ENCODE data around the gene ZNF334. TPM values are rescaled to one million over a fixed set of nuclear protein-coding genes. Genes with fewer than 3 reads are reported as not detected.

ZNF334 gene
- total and polyA plus RNA-seq, 2 donors = 2.6 to 20.5 TPM

DNA sequence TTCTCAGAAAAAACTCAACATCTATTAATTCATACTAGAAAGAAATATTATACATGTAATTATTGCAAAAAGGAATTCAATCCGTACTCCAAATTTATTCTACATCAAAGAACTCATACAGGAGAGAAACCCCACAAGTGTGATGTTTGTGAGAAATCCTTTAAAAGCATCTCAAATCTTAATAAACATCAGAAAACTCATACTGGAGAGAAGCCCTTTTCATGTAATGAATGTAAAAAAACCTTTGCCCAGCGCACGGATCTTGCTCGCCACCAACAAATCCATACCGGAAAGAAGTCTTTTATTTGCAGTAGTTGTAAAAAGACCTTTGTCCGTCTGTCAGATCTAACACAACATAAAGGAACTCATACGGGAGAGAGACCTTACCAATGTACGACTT is 22.0 kb downstream of the ZNF334 start:
- WGBS = 90% methylated on average over 8 of the region's 8 CpGs
- no peaks in the 10 kb centered on the region for H3K36me3 ChIP-seq (ENCODE audit: insufficient read depth)
- no peak overlapping the region for H3K4me3 ChIP-seq (ENCODE audit: low read depth, low read length)
- H3K4me1 ChIP-seq (ENCODE audit: insufficient read depth) = no peaks in the 10 kb centered on the region
- DNase-seq (ENCODE audit: extremely low spot score) = no peak
- H3K27ac ChIP-seq (ENCODE audit: low read depth) = no peak overlapping the region

DNA sequence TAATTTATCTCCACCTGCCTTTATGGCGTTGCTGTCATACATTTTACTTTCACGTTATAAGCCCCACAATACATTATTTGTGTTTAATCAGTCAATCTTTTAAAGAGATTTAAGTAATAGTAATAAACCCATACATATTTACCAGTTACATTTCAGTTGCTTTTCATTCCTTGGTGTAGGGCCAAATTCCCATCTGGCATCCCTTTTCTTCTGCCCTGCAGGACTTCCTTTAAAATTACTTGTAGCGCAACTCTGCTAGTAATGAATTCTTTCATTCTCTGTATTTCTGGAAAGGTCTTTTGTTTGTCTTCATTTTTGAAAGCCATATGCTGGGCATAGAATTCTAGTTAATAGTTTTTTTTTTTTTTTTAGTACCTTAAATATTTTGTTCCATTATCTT is 24.9 kb downstream of the ZNF334 start:
- Histone ChIP-seq H3K4me3 (ENCODE audit: low read depth, low read length) (no peak overlapping the region), H3K27ac (ENCODE audit: low read depth) (no peak overlapping the region), H3K4me1 (ENCODE audit: insufficient read depth) (no peaks in the 10 kb centered on the region), H3K36me3 (ENCODE audit: insufficient read depth) (no peaks in the 10 kb centered on the region)
- 73% methylated on average over 3 of the region's 3 CpGs for WGBS
- DNase-seq (ENCODE audit: extremely low spot score) = no peak

DNA sequence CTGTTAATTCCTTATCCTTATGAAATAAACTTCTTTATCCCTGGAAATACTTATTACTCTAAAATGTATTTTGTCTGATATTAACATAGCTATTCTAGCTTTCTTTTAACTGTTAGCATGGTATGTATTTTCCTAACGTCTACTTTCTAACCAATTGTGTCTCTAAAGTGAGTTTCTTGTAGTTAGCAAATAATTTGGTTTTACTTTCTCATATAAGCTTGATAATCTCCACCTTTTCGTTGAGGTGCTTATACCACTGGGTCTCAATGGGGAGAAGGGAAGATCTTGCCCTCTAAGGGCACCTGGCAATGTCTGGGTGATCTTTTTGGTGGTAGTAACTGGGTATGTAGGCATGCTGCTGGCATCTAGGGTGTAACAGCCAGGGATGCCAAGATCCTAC is 25.7 kb downstream of the ZNF334 start:
- DNase-seq (ENCODE audit: extremely low spot score) = no peak
- H3K36me3 ChIP-seq (ENCODE audit: insufficient read depth) = no peaks in the 10 kb centered on the region
- H3K4me3 ChIP-seq (ENCODE audit: low read depth, low read length) = no peak overlapping the region
- no peaks in the 10 kb centered on the region for H3K4me1 ChIP-seq (ENCODE audit: insufficient read depth)
- H3K27ac ChIP-seq (ENCODE audit: low read depth) = no peak overlapping the region
- 74% methylated on average over 2 of the region's 2 CpGs for WGBS

DNA sequence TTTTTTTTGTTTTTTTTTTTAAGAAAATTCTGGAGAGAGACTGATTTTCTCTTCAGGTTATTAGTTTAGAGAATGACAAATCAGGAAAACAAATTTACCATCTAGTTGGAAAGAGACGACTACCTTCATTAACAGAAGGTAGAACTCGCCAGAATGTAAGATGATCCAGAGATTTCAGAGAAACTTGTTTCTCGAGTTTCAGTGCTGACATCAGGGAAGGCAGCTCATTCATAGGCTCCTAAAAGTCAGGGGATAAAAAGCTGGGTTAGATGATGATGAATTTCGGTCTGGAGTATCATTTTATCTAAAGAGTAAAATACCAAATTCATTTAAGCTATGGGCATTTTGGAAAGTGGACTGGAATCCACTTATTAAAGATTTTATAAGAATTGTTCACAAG is 27.9 kb downstream of the ZNF334 start:
- Histone ChIP-seq H3K27ac (ENCODE audit: low read depth) (no peak overlapping the region), H3K4me1 (ENCODE audit: insufficient read depth) (no peaks in the 10 kb centered on the region), H3K36me3 (ENCODE audit: insufficient read depth) (no peaks in the 10 kb centered on the region), H3K4me3 (ENCODE audit: low read depth, low read length) (no peak overlapping the region)
- 36% methylated on average over 4 of the region's 4 CpGs for WGBS
- no peak for DNase-seq (ENCODE audit: extremely low spot score)

DNA sequence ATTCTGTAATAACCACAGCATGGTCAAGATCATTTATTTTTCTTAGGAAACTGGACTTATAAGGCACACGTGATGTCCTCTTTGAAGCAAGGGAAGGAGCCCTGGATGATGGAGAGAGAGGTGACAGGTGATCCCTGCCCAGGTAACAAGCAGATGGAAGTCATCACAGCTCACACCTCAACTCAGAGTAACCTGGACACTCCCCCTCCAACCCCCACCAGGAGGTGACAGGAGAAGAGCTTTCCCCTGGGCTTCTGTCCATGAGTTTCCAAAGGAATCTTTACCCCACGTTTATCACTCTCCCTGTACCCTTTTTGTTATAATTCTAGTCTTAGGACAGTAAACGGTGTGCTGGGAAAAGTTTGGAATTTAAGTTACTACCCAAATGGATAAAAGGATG is 28.4 kb downstream of the ZNF334 start:
- H3K4me3 ChIP-seq (ENCODE audit: low read depth, low read length) = no peak overlapping the region
- WGBS = 60% methylated on average over 3 of the region's 3 CpGs
- H3K27ac ChIP-seq (ENCODE audit: low read depth) = no peak overlapping the region
- no peak for DNase-seq (ENCODE audit: extremely low spot score)
- H3K4me1 ChIP-seq (ENCODE audit: insufficient read depth) = no peaks in the 10 kb centered on the region
- no peaks in the 10 kb centered on the region for H3K36me3 ChIP-seq (ENCODE audit: insufficient read depth)

DNA sequence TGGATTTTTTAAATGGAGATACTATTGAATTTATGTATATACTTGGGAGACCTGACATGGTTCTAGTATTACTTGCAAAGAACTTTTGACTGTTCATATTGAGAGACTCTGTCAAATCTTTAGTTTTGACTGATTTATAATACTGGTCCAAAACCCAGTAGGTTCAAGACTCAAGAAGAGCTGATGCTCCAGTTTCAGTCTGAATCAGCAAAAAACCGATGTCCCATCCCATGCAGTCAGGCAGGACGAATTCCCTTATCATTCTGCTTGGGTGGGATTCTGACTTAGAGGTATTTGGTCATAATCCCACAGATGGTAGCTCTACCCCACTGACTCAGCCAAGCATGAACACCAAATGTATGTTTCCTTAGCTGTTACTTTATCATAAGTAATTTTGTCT is 29.5 kb downstream of the ZNF334 start:
- no peak overlapping the region for H3K4me3 ChIP-seq (ENCODE audit: low read depth, low read length)
- 68% methylated on average over 2 of the region's 2 CpGs for WGBS
- DNase-seq (ENCODE audit: extremely low spot score) = no peak
- H3K27ac ChIP-seq (ENCODE audit: low read depth) = no peak overlapping the region
- H3K36me3 ChIP-seq (ENCODE audit: insufficient read depth) = no peaks in the 10 kb centered on the region
- no peaks in the 10 kb centered on the region for H3K4me1 ChIP-seq (ENCODE audit: insufficient read depth)

DNA sequence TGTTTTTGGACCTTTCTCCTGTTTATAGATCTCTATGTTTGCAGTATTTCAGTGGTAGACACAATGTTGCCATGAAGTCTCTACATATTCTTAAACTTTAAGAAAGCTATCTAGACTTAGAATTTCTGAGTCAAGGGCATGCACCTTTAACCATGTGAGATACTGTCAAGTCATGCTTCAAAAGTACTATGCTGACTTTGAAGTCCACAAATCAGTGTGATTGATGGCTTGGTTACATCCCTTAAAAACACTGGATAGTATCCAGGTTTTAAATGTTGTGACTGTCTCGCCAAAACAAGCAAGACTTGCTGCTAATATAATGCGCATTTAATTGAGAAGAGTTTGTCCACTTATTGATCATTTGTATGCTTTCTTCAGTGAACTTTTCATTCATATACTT is 30.5 kb downstream of the ZNF334 start:
- DNase-seq (ENCODE audit: extremely low spot score) = no peak
- 91% methylated on average over 2 of the region's 2 CpGs for WGBS
- H3K4me1 ChIP-seq (ENCODE audit: insufficient read depth) = no peaks in the 10 kb centered on the region
- no peak overlapping the region for H3K4me3 ChIP-seq (ENCODE audit: low read depth, low read length)
- no peaks in the 10 kb centered on the region for H3K36me3 ChIP-seq (ENCODE audit: insufficient read depth)
- no peak overlapping the region for H3K27ac ChIP-seq (ENCODE audit: low read depth)

DNA sequence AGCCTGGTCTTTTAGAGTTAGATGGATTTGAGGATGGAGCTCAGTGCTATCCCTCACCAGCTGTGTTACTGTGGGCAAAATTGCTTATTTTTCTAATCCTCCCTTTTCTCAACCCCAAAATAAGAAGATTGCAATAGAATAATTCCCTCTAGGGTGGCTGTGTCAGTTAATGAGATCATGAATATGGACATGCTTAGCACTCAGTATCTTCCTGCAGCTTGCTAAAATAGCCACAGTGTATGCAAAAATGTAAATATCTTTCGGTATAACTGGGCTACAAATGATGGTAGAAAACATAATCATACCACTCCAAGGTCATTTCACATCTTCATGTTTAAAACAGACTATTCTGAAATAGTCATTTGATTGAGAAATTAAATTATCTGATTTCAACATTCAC is 35.7 kb downstream of the ZNF334 start:
- H3K36me3 ChIP-seq (ENCODE audit: insufficient read depth) = no peaks in the 10 kb centered on the region
- no peak overlapping the region for H3K4me3 ChIP-seq (ENCODE audit: low read depth, low read length)
- no peak overlapping the region for H3K27ac ChIP-seq (ENCODE audit: low read depth)
- H3K4me1 ChIP-seq (ENCODE audit: insufficient read depth) = no peaks in the 10 kb centered on the region
- no peak for DNase-seq (ENCODE audit: extremely low spot score)
- WGBS = 76% methylated on average over 1 of the region's 1 CpG

DNA sequence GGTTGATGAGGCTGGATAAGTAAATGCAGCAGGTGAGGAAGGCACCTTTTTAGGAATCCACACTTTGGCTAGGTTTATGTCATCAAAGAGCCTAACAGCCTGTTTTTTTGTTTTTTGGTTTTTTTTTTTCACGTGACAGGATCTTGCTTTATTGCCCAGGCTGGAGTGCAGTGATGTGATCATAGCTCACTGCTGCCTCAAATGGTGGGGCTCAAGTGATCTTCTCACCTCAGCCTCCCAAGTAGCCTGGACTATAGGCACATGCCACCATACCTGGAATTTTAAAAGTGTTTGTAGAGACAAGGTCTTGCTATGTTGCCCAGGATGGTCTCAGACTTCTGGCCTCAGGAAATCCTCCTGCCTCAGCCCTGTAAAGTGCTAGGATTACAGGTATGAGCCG is 36.1 kb downstream of the ZNF334 start:
- Histone ChIP-seq H3K4me3 (ENCODE audit: low read depth, low read length) (no peak overlapping the region), H3K4me1 (ENCODE audit: insufficient read depth) (no peaks in the 10 kb centered on the region), H3K36me3 (ENCODE audit: insufficient read depth) (no peaks in the 10 kb centered on the region), H3K27ac (ENCODE audit: low read depth) (no peak overlapping the region)
- no peak for DNase-seq (ENCODE audit: extremely low spot score)
- WGBS = 82% methylated on average over 2 of the region's 2 CpGs

DNA sequence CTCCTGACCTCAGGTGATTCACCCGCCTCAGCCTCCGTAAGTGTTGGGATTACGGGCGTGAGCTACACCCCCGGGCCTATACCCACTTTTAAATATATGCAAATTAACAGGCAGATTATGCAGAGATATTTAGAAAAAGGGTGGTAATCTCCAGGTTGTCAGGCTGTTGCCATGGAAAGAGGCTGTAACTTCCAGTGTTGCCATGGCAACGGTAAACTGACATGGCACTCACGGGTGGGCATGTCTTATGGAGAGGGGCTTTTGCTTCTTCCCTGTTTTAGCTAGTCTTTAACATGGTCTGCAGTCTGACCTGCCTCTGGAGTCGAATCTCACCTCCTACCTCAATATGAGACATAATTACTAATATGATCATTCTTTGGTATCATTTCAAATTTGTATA is 44.9 kb downstream of the ZNF334 start:
- no peak overlapping the region for H3K4me3 ChIP-seq (ENCODE audit: low read depth, low read length)
- DNase-seq (ENCODE audit: extremely low spot score) = no peak
- H3K36me3 ChIP-seq (ENCODE audit: insufficient read depth) = no peaks in the 10 kb centered on the region
- no peak overlapping the region for H3K27ac ChIP-seq (ENCODE audit: low read depth)
- 87% methylated on average over 8 of the region's 8 CpGs for WGBS
- H3K4me1 ChIP-seq (ENCODE audit: insufficient read depth) = no peaks in the 10 kb centered on the region

DNA sequence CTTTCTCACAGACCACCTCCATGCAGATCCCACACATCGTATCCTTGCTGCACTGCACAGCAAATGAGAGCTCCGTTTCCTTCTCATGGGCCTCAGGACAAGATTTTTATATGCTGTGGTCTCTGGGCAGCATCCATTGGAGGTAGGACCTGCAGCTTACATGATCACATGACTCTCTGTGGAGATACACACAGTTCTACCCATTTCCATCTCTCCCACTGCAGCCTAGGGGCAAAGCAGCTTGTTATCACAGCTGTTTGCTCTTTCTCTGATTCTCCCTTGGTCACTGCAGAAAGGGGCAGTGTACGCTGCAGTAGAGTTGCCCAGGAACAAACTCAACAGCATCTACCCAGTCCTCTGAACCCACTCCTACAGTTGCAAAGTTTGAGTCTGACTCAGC is 48.9 kb downstream of the ZNF334 start:
- DNase-seq (ENCODE audit: extremely low spot score) = no peak
- Histone ChIP-seq H3K4me3 (ENCODE audit: low read depth, low read length) (no peak overlapping the region), H3K4me1 (ENCODE audit: insufficient read depth) (no peaks in the 10 kb centered on the region), H3K27ac (ENCODE audit: low read depth) (no peak overlapping the region), H3K36me3 (ENCODE audit: insufficient read depth) (no peaks in the 10 kb centered on the region)
- 67% methylated on average over 3 of the region's 3 CpGs for WGBS

DNA sequence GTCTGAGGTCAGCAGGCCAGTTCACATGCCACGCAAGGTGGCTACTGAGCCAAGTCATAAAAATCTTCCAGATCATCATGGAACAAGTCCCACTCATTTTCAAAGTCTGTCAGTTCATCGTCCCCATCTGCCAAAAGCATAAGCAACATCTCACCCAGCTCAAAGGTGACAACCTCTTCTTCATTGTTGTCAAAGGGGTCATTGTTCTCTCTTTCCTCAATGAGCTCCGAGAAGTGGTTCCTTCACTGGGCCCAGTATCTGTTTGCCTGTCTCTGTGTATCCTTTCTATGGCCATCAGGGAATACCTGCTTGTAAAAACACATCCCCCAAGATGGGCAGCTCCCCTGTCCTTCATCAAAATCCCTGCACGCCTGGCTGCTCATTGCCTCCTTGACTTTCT is 49.5 kb downstream of the ZNF334 start:
- Histone ChIP-seq H3K36me3 (ENCODE audit: insufficient read depth) (no peaks in the 10 kb centered on the region), H3K27ac (ENCODE audit: low read depth) (no peak overlapping the region), H3K4me3 (ENCODE audit: low read depth, low read length) (no peak overlapping the region), H3K4me1 (ENCODE audit: insufficient read depth) (no peaks in the 10 kb centered on the region)
- 83% methylated on average over 4 of the region's 4 CpGs for WGBS
- DNase-seq (ENCODE audit: extremely low spot score) = no peak

DNA sequence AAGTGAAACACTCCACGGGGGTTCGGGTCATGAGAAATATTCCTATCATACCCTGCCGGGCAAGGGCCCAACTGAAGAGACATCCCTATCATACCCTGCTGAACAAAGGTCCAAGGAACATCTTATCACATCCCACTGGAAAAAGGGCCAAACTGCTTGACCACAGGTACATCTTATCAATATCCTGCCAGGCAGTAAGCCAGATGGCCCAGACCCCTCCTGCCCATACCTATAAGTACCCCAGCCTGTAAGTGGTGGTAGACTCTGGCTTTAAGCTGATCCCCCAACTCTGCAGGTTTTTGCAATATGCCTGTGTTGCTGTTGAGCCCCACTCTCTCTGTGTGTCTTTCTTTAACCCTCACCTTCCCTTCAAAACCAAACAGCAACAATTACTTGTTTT is 51.6 kb downstream of the ZNF334 start:
- Histone ChIP-seq H3K36me3 (ENCODE audit: insufficient read depth) (no peaks in the 10 kb centered on the region), H3K27ac (ENCODE audit: low read depth) (no peak overlapping the region), H3K4me3 (ENCODE audit: low read depth, low read length) (no peak overlapping the region), H3K4me1 (ENCODE audit: insufficient read depth) (no peaks in the 10 kb centered on the region)
- WGBS = 92% methylated on average over 3 of the region's 3 CpGs
- no peak for DNase-seq (ENCODE audit: extremely low spot score)

DNA sequence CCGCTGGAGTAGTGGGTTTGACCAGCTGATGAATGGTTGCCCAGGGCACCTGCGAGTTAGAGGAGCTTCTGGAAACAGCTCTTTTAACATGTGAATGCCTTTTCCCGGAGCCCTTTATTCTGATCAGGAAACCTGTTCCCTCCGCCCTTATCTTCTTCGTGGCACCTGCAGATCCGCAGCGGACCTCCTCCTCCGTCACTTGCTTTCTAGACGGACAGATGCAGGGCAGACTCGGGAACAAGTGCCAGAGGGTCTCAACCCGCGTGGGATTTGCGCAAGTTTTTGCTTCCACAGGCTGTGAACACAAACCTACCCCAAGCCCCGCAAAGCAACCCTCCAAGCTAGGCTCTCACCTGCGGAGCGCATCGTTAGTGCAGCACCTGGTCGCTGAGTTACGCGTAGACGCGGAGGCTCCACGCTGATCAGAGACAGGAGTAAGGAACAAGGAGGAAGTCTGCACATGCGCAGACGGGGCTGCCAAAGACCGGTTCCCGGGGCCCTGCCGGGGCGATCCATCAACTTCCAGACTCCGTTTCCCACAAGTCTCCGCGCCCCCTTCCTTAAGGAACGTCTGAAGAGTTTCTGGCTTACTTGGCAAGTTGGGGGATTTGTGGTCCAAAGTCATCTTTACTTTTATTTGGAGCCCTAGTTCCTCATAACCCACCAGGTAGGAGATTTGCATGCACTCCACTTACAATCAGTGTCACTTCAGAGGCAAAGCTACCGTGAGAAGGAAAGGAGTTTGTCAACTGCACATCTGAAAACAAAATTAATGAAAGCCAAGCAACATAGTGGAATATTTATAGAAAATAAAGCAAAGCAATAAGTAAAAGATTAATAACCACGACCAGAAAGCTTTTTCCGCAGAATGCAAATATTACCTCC is 54.3 kb downstream of the ZNF334 start:
- no peaks in the 10 kb centered on the region for H3K36me3 ChIP-seq (ENCODE audit: insufficient read depth)
- peak; percentile 23 for DNase-seq (ENCODE audit: extremely low spot score)
- H3K4me3 ChIP-seq (ENCODE audit: low read depth, low read length) = peak overlapping the region; percentile 3
- no peaks in the 10 kb centered on the region for H3K4me1 ChIP-seq (ENCODE audit: insufficient read depth)
- H3K27ac ChIP-seq (ENCODE audit: low read depth) = no peak overlapping the region
- WGBS = 7% methylated on average over 36 of the region's 36 CpGs
